H1 (cell line): ENCODE data around the gene CYTIP. TPM values are rescaled to one million over a fixed set of nuclear protein-coding genes. Genes with fewer than 3 reads are reported as not detected.

Source experiments
- CTCF ChIA-PET: fragments of 300-600 bp; sonication (Branson Sonifier 250); formaldehyde crosslinking; loops from one replicate; lab custom pipeline; 2021; ENCODE audit not compliant: partially characterized antibody; lab: Charles Lee
- POLR2A ChIA-PET: fragments of 300-600 bp; sonication (Branson Sonifier 250); formaldehyde crosslinking; loops from one replicate; lab custom pipeline; 2021; ENCODE audit warnings: inconsistent platforms; ENCODE audit not compliant: partially characterized antibody; lab: Charles Lee
- DNase-seq, 2 experiments: peaks; one replicate each; pipeline versions ENCODE4 v3.0.0 to v3.0.0-alpha.2; 2010 to 2022; ENCODE audit warnings: low spot score in 2 of 2, low read depth in 1 of 2, mixed read lengths in 1 of 2
- FAIRE-seq: peaks from 2 replicates; lab custom pipeline; 2011; peaks lifted over from hg19 to GRCh38; lab: Jason Lieb, UNC
- H2AFZ ChIP-seq: 2 replicates; pipeline ENCODE4 v1.8.1; 2012; ENCODE audit warnings: low read length, inconsistent platforms
- H2AK5ac ChIP-seq: 2 replicates; pipeline ENCODE4 v1.6.1; 2013; ENCODE audit warnings: low read depth, low read length
- H2BK120ac ChIP-seq: replicated peaks from 2 replicates; pipeline ENCODE3; 2013; ENCODE audit warnings: low read depth, low read length, inconsistent platforms
- H2BK12ac ChIP-seq: 2 replicates; pipeline ENCODE4 v1.6.1; 2013; ENCODE audit warnings: low read depth, low read length
- H2BK15ac ChIP-seq: 2 replicates; pipeline ENCODE4 v1.6.1; 2013; ENCODE audit warnings: low read length
- H2BK20ac ChIP-seq: 2 replicates; pipeline ENCODE4 v1.6.1; 2013; ENCODE audit warnings: low read length
- H2BK5ac ChIP-seq: 2 replicates; pipeline ENCODE4 v1.6.1; 2013; ENCODE audit warnings: low read depth, low read length
- H3K14ac ChIP-seq: 2 replicates; pipeline ENCODE4 v1.6.1; 2013; ENCODE audit warnings: inconsistent platforms; ENCODE audit not compliant: insufficient read length
- H3K18ac ChIP-seq: 2 replicates; pipeline ENCODE4 v1.6.1; 2013; ENCODE audit warnings: low read length; ENCODE audit errors: extremely low read depth
- H3K23ac ChIP-seq: 2 replicates; pipeline ENCODE4 v1.6.1; 2013; ENCODE audit warnings: inconsistent platforms; ENCODE audit not compliant: insufficient read length
- H3K23me2 ChIP-seq: 2 replicates; pipeline ENCODE4 v1.6.1; 2013; ENCODE audit warnings: low read depth, low read length
- H3K27ac ChIP-seq: 2 replicates; pipeline ENCODE4 v1.6.1; 2011; ENCODE audit warnings: low read depth, low read length, inconsistent platforms
- H3K27me3 ChIP-seq, 4 experiments: replicated peaks in 1 of 4; 1 replicate in 1 of 4; 2 replicates in 3 of 4; pipeline versions ENCODE4 v1.6.1 to v1.8.1; 2011 to 2013; ENCODE audit warnings: low read length in 3 of 4, mild to moderate bottlenecking in 3 of 4, inconsistent platforms in 2 of 4, mixed read lengths in 2 of 4, moderate library complexity in 1 of 4; ENCODE audit not compliant: control insufficient read depth in 3 of 4, insufficient read depth in 3 of 4; ENCODE audit errors: extremely low read depth in 1 of 4
- H3K36me3 ChIP-seq, 4 experiments: 2 replicates each; pipeline versions ENCODE4 v1.6.1 to v1.8.1; 2011 to 2013; ENCODE audit warnings: mild to moderate bottlenecking in 4 of 4, low read length in 3 of 4, moderate library complexity in 2 of 4, control low read depth in 1 of 4, inconsistent platforms in 1 of 4; ENCODE audit not compliant: insufficient read depth in 4 of 4, control insufficient read depth in 2 of 4
- H3K4ac ChIP-seq: replicated peaks from 2 replicates; pipeline ENCODE3; 2013; ENCODE audit warnings: low read length, low read depth, mixed read lengths, inconsistent platforms; ENCODE audit not compliant: insufficient read length
- H3K4me1 ChIP-seq, 4 experiments: replicated peaks in 1 of 4; 1 replicate in 1 of 4; 2 replicates in 3 of 4; pipeline versions ENCODE4 v1.6.1 to v1.8.1; 2011 to 2013; ENCODE audit warnings: low read length in 3 of 4, inconsistent platforms in 2 of 4, mixed read lengths in 1 of 4; ENCODE audit not compliant: insufficient read depth in 4 of 4, control insufficient read depth in 3 of 4
- H3K4me2 ChIP-seq, 2 experiments: 2 replicates each; pipeline versions ENCODE4 v1.6.1 to v1.8.1; 2011 to 2013; ENCODE audit warnings: low read depth in 2 of 2, low read length in 2 of 2, control low read depth in 1 of 2, inconsistent platforms in 1 of 2, mild to moderate bottlenecking in 1 of 2; ENCODE audit not compliant: insufficient read depth in 1 of 2
- H3K4me3 ChIP-seq, 4 experiments: fragments of 200-600, 300-600 bp in 1 of 4; sonication (generic), shearing (Covaris generic), sonication (Bioruptor Twin) in 1 of 4; 2 replicates each; pipeline versions ENCODE4 v1.5.1 to v1.8.1; 2011 to 2016; ENCODE audit warnings: low read length in 4 of 4, low read depth in 3 of 4, control low read depth in 2 of 4, inconsistent platforms in 2 of 4, mild to moderate bottlenecking in 2 of 4, mixed read lengths in 1 of 4, moderate library complexity in 1 of 4; ENCODE audit not compliant: insufficient read depth in 2 of 4; ENCODE audit errors: extremely low read depth in 1 of 4
- H3K56ac ChIP-seq: replicated peaks from 2 replicates; pipeline ENCODE3; 2013; ENCODE audit warnings: low read depth, mild to moderate bottlenecking, mixed read lengths, low read length, inconsistent platforms; ENCODE audit not compliant: insufficient read length
- H3K79me1 ChIP-seq: 2 replicates; pipeline ENCODE4 v1.6.1; 2013; ENCODE audit warnings: low read depth, low read length, control low read depth
- H3K79me2 ChIP-seq, 2 experiments: 2 replicates each; pipeline versions ENCODE4 v1.6.1 to v1.8.1; 2012 to 2013; ENCODE audit warnings: low read length in 2 of 2, mild to moderate bottlenecking in 2 of 2, inconsistent platforms in 1 of 2; ENCODE audit not compliant: insufficient read depth in 2 of 2, control insufficient read depth in 1 of 2
- H3K9ac ChIP-seq, 4 experiments: replicated peaks in 1 of 4; 1 replicate in 1 of 4; 2 replicates in 3 of 4; pipeline versions ENCODE4 v1.6.1 to v1.8.1; 2011 to 2013; ENCODE audit warnings: low read depth in 3 of 4, low read length in 3 of 4, control low read depth in 2 of 4, mild to moderate bottlenecking in 2 of 4, moderate library complexity in 2 of 4, inconsistent platforms in 1 of 4; ENCODE audit errors: extremely low read depth in 1 of 4
- H3K9me3 ChIP-seq, 2 experiments: 2 replicates each; pipeline versions ENCODE4 v1.6.1 to v1.8.1; 2012 to 2013; ENCODE audit warnings: mild to moderate bottlenecking in 2 of 2, moderate library complexity in 2 of 2, control low read depth in 1 of 2, inconsistent platforms in 1 of 2, low read depth in 1 of 2, low read length in 1 of 2, mixed read lengths in 1 of 2; ENCODE audit not compliant: insufficient read depth in 2 of 2
- H4K20me1 ChIP-seq, 2 experiments: replicated peaks in 1 of 2; 2 replicates each; pipeline versions ENCODE3 to v1.8.1; 2011 to 2013; ENCODE audit warnings: inconsistent platforms in 2 of 2, low read length in 2 of 2, mild to moderate bottlenecking in 1 of 2; ENCODE audit not compliant: insufficient read depth in 2 of 2, control insufficient read depth in 1 of 2
- H4K5ac ChIP-seq: 2 replicates; pipeline ENCODE4 v1.6.1; 2013; ENCODE audit warnings: low read length, low read depth, mixed read lengths, inconsistent platforms; ENCODE audit not compliant: insufficient read length
- H4K8ac ChIP-seq: 2 replicates; pipeline ENCODE4 v1.8.0; 2013; ENCODE audit warnings: mild to moderate bottlenecking, moderate library complexity, low read length, inconsistent platforms; ENCODE audit not compliant: insufficient read depth; ENCODE audit errors: extremely low read depth
- H4K91ac ChIP-seq: replicated peaks from 2 replicates; pipeline ENCODE3; 2013; ENCODE audit warnings: low read length, mixed read lengths, inconsistent platforms; ENCODE audit not compliant: insufficient read length
- CREB1 ChIP-seq: IDR thresholded peaks from 2 replicates; pipeline ENCODE4 v1.6.1; 2012; ENCODE audit warnings: inconsistent platforms
- EZH2 ChIP-seq: fragments of 200-600 bp; sonication (generic); IDR thresholded peaks from 2 replicates; pipeline ENCODE4 v1.7.1; 2012; ENCODE audit warnings: low read depth, mild to moderate bottlenecking, moderate library complexity, low read length, inconsistent platforms; ENCODE audit not compliant: severe bottlenecking
- NANOG ChIP-seq: IDR thresholded peaks from 2 replicates; pipeline ENCODE4 v1.6.1; 2011; ENCODE audit warnings: low read length, low read depth, mild to moderate bottlenecking, inconsistent platforms; ENCODE audit not compliant: insufficient read depth, poor library complexity, severe bottlenecking
- POLR2A ChIP-seq, 2 experiments: IDR thresholded peaks; 1 replicate in 1 of 2; 2 replicates in 1 of 2; pipeline ENCODE4 v1.6.1; 2011; ENCODE audit warnings: low read depth in 2 of 2, low read length in 2 of 2, mild to moderate bottlenecking in 2 of 2; ENCODE audit errors: control extremely low read depth in 1 of 2
- RAD21 ChIP-seq, 2 experiments: IDR thresholded peaks in 1 of 2; conservative IDR thresholded peaks in 1 of 2; 2 replicates each; pipeline ENCODE4 v1.6.1; 2011; ENCODE audit warnings: low read depth in 2 of 2, low read length in 2 of 2, improper control_type of control experiment in 1 of 2, inconsistent platforms in 1 of 2, mild to moderate bottlenecking in 1 of 2, moderate library complexity in 1 of 2
- SUZ12 ChIP-seq: fragments of 200-600 bp; sonication (generic); IDR thresholded peaks from 2 replicates; pipeline ENCODE4 v1.6.1; 2012; ENCODE audit warnings: mild to moderate bottlenecking, inconsistent platforms, low read length, moderate library complexity, mixed read lengths
- TBP ChIP-seq: IDR thresholded peaks from 2 replicates; pipeline ENCODE4 v1.6.1; 2011; ENCODE audit warnings: low read depth, low read length, improper control_type of control experiment
- ZNF274 ChIP-seq: IDR thresholded peaks from 2 replicates; pipeline ENCODE4 v1.7.0; 2012; ENCODE audit warnings: low read length, borderline replicate concordance; ENCODE audit errors: extremely low read depth
- WGBS, 2 experiments: shearing (Covaris generic) in 1 of 2; methylation state at CpG; one replicate each; pipeline versions ENCODE4 v1.1.6 to v1.1.7; 2013 to 2015; ENCODE audit warnings: low lambda C conversion rate in 2 of 2, mixed read lengths in 2 of 2, inconsistent platforms in 1 of 2, low coverage in 1 of 2, missing lambda C conversion rate in 1 of 2; ENCODE audit not compliant: insufficient replicate concordance in 2 of 2, insufficient coverage in 1 of 2, insufficient read length in 1 of 2; ENCODE audit errors: extremely low coverage in 1 of 2, missing lambda C conversion rate in 1 of 2; 5-methylcytosine and 5-hydroxymethylcytosine counted together
- polyA plus RNA-seq, 7 experiments: library from polyadenylated mRNA; depleted of rRNA in 3 of 7; stranded (reverse) in 5 of 7; unstranded in 2 of 7; fragments of >200 nt in 5 of 7; fragments of 200-250 nt in 2 of 7; gene quantifications; 1 replicate in 5 of 7; 2 replicates in 1 of 7; 4 replicates in 1 of 7; pipeline versions ENCODE4 v1.2.1 to v1.2.3, GENCODE V29; 2011 to 2013; ENCODE audit warnings: missing spikeins in 2 of 7, mixed read lengths in 2 of 7
- total RNA-seq: library from RNA; stranded (reverse); fragmentation: NEBNext Ultra II Directional; extraction: Animal tissue kit (Norgen Biotek cat#: 25700); gene quantifications from 2 replicates; pipeline ENCODE4 v1.2.1, GENCODE V29; 2021

The CYTIP gene
- total and polyA plus RNA-seq, 2 of the 8 experiments (the other 6 are each of a cell fraction or from before 2014, with no cell fraction given), result 0.12 TPM; not detected in 1

DNA sequence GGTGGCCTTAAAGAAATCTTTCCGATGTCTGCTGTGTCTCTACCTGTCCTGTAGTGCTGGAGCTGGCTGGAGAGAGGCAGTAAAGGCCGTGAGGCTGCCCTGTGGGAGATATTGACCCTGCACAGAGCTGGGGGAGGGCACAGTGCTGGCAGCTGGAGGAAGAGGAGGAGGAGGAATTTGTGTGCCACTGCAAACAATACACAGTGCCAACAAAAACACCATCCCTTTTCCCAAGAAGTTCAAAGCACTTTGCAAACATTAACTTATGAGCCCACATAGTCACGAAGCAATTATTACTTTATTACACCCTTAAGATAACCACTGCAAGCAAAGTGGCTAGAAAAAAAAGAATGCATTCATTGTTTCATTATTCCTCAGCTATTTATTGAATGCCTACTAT lies 45.0 kb upstream of the CYTIP start:
- Histone ChIP-seq H4K5ac (no peak overlapping the region), H3K4me3 (no peak overlapping the region), H4K91ac (no peak overlapping the region), H2AFZ (no peak overlapping the region), H3K23me2 (no peaks in the 10 kb centered on the region), H2BK15ac (no peak overlapping the region), H4K20me1 (no peaks in the 10 kb centered on the region), H4K8ac (no peak overlapping the region), H2AK5ac (no peak overlapping the region), H3K9me3 (no peaks in the 10 kb centered on the region), H3K9ac (no peak overlapping the region), H2BK5ac (no peak overlapping the region), H3K14ac (no peak overlapping the region), H3K4me1 (no peaks in the 10 kb centered on the region), H3K56ac (no peak overlapping the region), H2BK20ac (no peak overlapping the region), H3K79me1 (no peaks in the 10 kb centered on the region), H3K27me3 (no peaks in the 10 kb centered on the region), H3K23ac (no peak overlapping the region), H2BK12ac (no peak overlapping the region), H2BK120ac (no peak overlapping the region), H3K4me2 (no peak overlapping the region), H3K36me3 (no peaks in the 10 kb centered on the region), H3K27ac (no peak overlapping the region), H3K4ac (no peak overlapping the region), H3K79me2 (no peaks in the 10 kb centered on the region), H3K18ac (no peak overlapping the region)
- CTCF ChIA-PET, result interaction anchor here (0.6 to 3.7 kb wide), 15 partner anchors 9 to 518 kb away, joined by 3 to 22 read pairs (median 4); partner anchors contain the start of gene ACVR1C
- FAIRE-seq (no peak), DNase-seq (no peak)
- POLR2A ChIA-PET, result no interaction called here
- 87% methylated on average over 3 of the region's 3 CpGs; no CpG with 5 or more reads in 1 of the 2 experiments for WGBS, 2 experiments
- no peak for TF ChIP-seq EZH2
- TF ChIP-seq SUZ12, result no peak
- no peak for TF ChIP-seq RAD21 (IDR thresholded peaks at IDR 0.05 in 1 of 2, conservative IDR thresholded peaks at IDR 0.05 in 1 of 2; ENCODE audit: low read depth in 2 of 2, low read length in 2 of 2)
- TF ChIP-seq CREB1, result no peak
- no peak for TF ChIP-seq TBP
- TF ChIP-seq ZNF274, result no peak
- no peak for TF ChIP-seq POLR2A (IDR thresholded peaks at IDR 0.05; ENCODE audit: control extremely low read depth in 1 of 2, low read depth in 2 of 2, low read length in 2 of 2)
- TF ChIP-seq NANOG, result no peak
